HL-60 (cell line): Measurements from ENCODE around the gene MOV10L1.

Experiments
- CTCF ChIP-seq: IDR thresholded peaks from one replicate; pipeline ENCODE4 v1.5.1; 2011; ENCODE audit warnings: low read length, control low read depth, inconsistent platforms; ENCODE audit not compliant: insufficient read depth
- GABPA ChIP-seq: IDR thresholded peaks from 2 replicates; pipeline ENCODE4 v1.6.1; 2012; ENCODE audit warnings: low read depth
- POLR2AphosphoS5 ChIP-seq: IDR thresholded peaks from 2 replicates; pipeline ENCODE4 v1.6.1; 2012; ENCODE audit warnings: low read depth
- REST ChIP-seq: IDR thresholded peaks from 2 replicates; pipeline ENCODE4 v1.6.1; 2012; ENCODE audit warnings: low read depth; ENCODE audit not compliant: insufficient replicate concordance
- SPI1 ChIP-seq: IDR thresholded peaks from 2 replicates; pipeline ENCODE4 v1.6.1; 2012; ENCODE audit warnings: low read depth, mild to moderate bottlenecking, borderline replicate concordance

DNA sequence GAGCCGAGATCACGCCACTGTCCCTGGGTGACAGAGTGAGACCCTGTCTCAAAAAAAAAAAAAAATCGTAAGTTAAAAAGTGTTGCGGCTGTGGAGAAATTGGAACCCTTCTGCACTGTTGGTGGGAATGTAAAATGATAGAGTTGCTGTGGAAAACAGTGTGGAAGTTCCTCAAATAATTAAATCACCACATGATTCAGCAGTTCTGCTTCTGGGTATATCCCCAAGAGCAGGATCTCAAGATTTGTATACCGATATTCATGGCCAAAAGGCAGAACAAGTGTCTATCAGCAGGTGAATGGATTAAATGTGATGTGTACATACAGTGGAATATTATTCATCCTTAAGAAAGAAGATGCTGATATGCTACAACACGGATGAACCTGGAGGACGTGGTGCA, 114.8 kb downstream of the MOV10L1 start:
- TF ChIP-seq CTCF (no peak), GABPA (no peak), SPI1 (no peak), POLR2AphosphoS5 (no peak), REST (no peak)
